ENCODE data around the gene RASGRP1.

DNA sequence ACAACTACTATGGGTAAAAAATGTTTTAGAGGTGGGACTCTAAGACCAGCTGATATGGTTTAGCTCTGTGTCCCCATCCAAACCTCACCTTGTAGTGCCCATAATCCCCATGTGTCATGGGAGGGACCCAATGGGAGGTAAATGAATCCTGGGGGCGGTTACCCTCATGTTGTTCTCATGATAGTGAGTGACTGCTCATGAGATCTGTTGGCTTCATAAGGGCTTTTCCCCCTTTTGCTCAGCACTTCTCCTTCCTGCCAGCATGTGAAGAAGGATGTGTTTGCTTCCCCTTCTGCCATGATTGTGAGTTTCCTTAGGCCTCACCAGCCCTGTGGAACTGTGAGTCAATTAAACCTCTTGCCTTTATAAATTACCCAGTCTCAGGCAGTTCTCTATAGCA, 65.0 kb downstream of the RASGRP1 start:
- TF ChIP-seq CTCF (IDR thresholded peaks at IDR 0.05): no peak
- no peak for TF ChIP-seq ZFX (IDR thresholded peaks at IDR 0.05; ENCODE audit: borderline replicate concordance)

Data from 22Rv1 (cell line).